ENCODE data around the gene C19orf53.
"Not testable (repeated sequence)": the region's sequence is repeated elsewhere in the genome, so short reads cannot be mapped to it uniquely, and the experiment has no call there.

C19orf53 gene

GRCh38 chr19:13784731-13785452, 10.6 kb downstream of the C19orf53 start:
- DNase-seq (ENCODE audit: insufficient read length, low spot score) (no peak), FAIRE-seq (no peak)
- TF ChIP-seq CTCF (IDR thresholded peaks at IDR 0.05; ENCODE audit: insufficient read depth, missing control alignments): peak; percentile 55

GRCh38 chr19:13788991-13789390, 14.7 kb downstream of the C19orf53 start:
- no peak for FAIRE-seq
- no peak for DNase-seq (ENCODE audit: insufficient read length, low spot score)
- no peak for TF ChIP-seq CTCF (IDR thresholded peaks at IDR 0.05; ENCODE audit: insufficient read depth, missing control alignments)

GRCh38 chr19:13790354-13790753, 16.1 kb downstream of the C19orf53 start:
- FAIRE-seq: no peak
- no peak for TF ChIP-seq CTCF (IDR thresholded peaks at IDR 0.05; ENCODE audit: insufficient read depth, missing control alignments)
- no peak for DNase-seq (ENCODE audit: insufficient read length, low spot score)

GRCh38 chr19:13793317-13793716, 19.1 kb downstream of the C19orf53 start:
- DNase-seq (ENCODE audit: insufficient read length, low spot score); FAIRE-seq: not testable (repeated sequence)

GRCh38 chr19:13794398-13794756, 20.1 kb downstream of the C19orf53 start:
- DNase-seq (ENCODE audit: insufficient read length, low spot score) (no peak), FAIRE-seq (no peak)
- TF ChIP-seq CTCF (IDR thresholded peaks at IDR 0.05; ENCODE audit: insufficient read depth, missing control alignments): no peak

GRCh38 chr19:13794757-13795589, 20.7 kb downstream of the C19orf53 start, which contains the start of gene ZSWIM4:
ZSWIM4 (plus strand) TSS chr19:13795443; CDS start chr19:13795649, 206 bp downstream.
- TF ChIP-seq CTCF (IDR thresholded peaks at IDR 0.05; ENCODE audit: insufficient read depth, missing control alignments): no peak
- FAIRE-seq (no peak), DNase-seq (ENCODE audit: insufficient read length, low spot score) (peak; percentile 88)

GRCh38 chr19:13795595-13796300, 21.5 kb downstream of the C19orf53 start:
- no peak for FAIRE-seq
- TF ChIP-seq CTCF (IDR thresholded peaks at IDR 0.05; ENCODE audit: insufficient read depth, missing control alignments): no peak
- no peak for DNase-seq (ENCODE audit: insufficient read length, low spot score)

Data from D721Med (cell line).